ENCODE results near the gene ZNF407.

The ZNF407 gene

DNA sequence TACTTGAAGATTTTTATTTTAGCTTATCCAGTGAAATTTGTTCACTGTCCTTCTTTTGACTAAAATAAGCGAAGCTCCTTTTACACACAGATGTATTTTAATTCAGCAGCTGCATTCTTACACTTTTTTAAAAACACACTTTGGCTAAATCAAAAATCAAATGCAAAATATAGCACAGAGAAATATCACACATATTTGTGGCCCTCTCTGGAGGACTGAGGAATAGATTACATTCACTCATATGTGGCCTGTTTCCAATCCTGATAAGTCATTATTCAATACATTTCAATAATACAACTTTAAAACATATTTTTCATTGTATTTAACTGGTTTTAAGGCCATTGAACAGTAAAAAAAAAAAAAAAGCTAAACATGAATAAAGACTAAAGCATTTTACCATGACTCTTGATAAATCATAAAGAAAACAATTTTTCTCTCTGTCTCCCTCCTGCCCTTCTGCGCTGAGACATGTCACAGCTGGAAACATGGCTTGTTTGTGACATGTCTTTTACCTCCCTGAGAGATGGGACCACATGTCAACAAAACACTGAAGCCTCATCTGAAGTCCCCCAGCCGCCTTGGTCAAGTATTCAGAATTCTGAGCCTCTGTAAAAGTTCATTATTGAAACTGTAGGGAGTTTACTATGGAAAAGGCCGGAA, 221.0 kb downstream of the ZNF407 start:
- in situ Hi-C loops (cut with HindIII; ENCODE audit: low sequenced_read_pairs): no loop called here

GRCh38 chr18:74819433-74820059, 221.9 kb downstream of the ZNF407 start:
- in situ Hi-C loops (cut with HindIII; ENCODE audit: low sequenced_read_pairs): no loop called here

- in situ Hi-C loops (cut with HindIII; ENCODE audit: low sequenced_read_pairs): no loop called here
These were observed 222.6 kb downstream of the ZNF407 start for GRCh38 chr18:74820160-74820780.

GRCh38 chr18:74825460-74825859, 227.8 kb downstream of the ZNF407 start:
- in situ Hi-C loops (cut with HindIII; ENCODE audit: low sequenced_read_pairs): no loop called here

GRCh38 chr18:74826572-74826971, 228.9 kb downstream of the ZNF407 start:
- in situ Hi-C loops (cut with HindIII; ENCODE audit: low sequenced_read_pairs): no loop called here

DNA sequence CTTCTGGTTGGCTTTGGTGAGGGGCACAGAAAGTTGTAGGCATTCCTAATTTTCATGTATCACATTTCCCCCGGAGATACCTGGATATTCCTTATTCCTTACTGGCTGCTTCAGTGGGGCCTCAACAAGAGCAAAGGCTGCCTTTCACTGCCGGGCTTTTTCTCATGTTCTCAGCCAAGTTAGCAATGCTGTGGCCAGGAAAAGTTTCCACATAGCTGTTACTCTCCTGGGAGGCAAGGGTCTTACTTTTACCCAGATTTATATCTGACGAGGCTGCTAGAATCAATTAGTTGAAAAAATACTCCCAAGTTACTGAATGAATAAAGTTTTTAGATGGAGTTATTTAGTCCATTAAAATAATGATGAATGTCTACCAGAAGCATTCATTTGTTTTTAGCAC, 230.5 kb downstream of the ZNF407 start:
- in situ Hi-C loops (cut with HindIII; ENCODE audit: low sequenced_read_pairs): no loop called here

GRCh38 chr18:74831571-74832250, 234.0 kb downstream of the ZNF407 start:
- in situ Hi-C loops (cut with HindIII; ENCODE audit: low sequenced_read_pairs): no loop called here

DNA sequence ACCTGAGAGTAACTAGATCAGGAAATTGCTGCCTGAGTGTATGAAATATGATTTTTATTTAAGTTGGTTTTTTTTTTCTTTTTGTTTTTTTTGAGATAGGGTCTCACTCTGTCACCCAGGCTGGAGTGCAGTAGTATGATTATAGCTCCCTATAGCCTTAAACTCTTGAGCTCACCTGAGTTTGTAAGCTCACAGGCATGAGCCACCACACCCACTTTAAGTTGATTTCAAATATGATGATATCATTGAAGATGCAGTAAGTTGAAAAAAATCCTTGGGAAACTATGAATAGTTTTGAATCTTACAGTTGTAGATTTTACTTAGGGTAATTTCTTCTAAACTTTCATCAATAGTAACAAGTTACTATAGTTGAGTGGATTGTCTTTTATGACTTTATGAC, 234.7 kb downstream of the ZNF407 start:
- in situ Hi-C loops (cut with HindIII; ENCODE audit: low sequenced_read_pairs): no loop called here

DNA sequence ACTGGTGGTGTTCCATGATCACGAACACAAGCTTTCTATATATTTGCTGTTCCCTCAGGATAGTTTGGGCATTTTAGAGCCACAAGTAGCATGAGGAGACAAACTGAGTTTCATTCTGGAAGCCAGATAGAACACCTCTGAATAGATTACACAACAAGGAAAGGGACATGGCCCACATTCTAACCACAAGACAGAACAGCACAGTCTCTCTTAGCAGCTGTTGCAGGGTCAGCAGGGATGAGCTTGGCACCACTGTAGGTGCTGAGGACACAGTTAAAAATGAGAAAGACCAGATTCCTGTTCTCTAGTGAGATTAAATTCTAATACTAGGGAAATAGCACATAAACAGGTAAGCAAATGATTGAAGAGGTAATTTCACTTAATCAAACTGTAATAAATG, 235.3 kb downstream of the ZNF407 start:
- in situ Hi-C loops (cut with HindIII; ENCODE audit: low sequenced_read_pairs): no loop called here

DNA sequence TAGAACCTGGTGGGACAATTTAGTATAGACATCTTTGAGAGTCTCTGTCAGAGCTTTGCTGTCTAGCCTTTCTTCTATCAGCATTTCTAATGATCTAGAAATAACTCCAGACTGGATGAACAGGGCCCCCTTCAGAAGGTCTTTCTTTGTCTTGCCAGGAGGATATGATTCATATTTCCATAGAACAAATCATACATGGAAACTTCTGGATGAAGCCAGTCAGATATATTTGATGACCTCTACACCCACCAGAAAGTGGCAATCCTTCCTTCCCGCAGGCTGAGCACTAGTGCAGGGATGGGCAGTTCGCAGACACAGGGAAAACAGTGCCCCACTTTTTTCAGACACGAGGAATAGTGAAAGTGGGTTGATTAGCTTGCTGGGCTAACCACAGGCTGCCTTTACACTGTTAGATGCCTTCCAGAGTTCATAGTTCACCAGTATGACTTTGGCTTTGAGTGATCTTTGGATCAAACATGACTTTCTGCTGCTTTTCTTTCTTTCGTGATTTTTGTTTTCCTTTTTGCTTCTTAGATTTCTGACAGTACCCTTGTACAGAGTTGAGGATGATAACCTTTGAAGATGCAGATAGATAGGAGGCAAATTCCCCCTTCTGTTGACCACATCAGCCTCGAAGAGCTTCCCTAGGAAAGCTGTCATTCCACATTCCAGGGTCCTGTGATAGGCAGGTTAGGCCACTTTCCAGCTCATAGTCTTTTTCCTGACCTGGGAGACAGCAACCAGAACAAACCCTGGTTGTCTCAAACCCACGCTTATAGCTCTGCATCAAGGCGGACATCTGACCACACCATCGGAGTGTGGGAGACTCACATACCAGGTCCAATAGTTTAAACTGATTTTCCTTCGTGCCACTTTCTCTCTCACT, 237.0 kb downstream of the ZNF407 start:
- in situ Hi-C loops (cut with HindIII; ENCODE audit: low sequenced_read_pairs): loop anchor here (5.0 kb wide), 1 partner anchor 83 kb away; no protein-coding TSS in a partner anchor

- in situ Hi-C loops (cut with HindIII; ENCODE audit: low sequenced_read_pairs): loop anchor here (5.0 kb wide), 1 partner anchor 81 kb away; no protein-coding TSS in a partner anchor
These were observed 238.8 kb downstream of the ZNF407 start for GRCh38 chr18:74836296-74837139.

- in situ Hi-C loops (cut with HindIII; ENCODE audit: low sequenced_read_pairs): no loop called here
These were observed 243.0 kb downstream of the ZNF407 start for GRCh38 chr18:74840492-74841167.

DNA sequence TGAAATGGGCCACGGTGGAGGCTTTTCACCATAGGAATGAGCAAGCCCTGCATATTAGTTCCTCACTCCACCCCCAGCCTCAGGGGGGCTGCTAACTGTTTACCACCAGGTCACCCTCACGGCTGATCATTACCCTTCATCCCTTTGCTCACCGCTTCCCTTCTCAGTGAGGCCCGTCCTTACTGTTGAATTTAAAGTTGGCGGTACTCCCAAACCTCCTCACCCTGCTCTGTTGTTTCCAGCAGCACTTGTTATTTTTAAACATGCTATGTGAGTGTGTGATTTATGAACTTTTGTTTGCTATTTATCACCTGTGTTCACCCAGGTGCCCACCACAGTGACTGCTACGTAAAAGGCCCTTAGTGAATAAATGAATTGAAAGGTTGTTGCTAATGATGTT, 243.6 kb downstream of the ZNF407 start:
- in situ Hi-C loops (cut with HindIII; ENCODE audit: low sequenced_read_pairs): no loop called here

- in situ Hi-C loops (cut with HindIII; ENCODE audit: low sequenced_read_pairs): no loop called here
These were observed 251.6 kb downstream of the ZNF407 start for GRCh38 chr18:74849301-74849700.

DNA sequence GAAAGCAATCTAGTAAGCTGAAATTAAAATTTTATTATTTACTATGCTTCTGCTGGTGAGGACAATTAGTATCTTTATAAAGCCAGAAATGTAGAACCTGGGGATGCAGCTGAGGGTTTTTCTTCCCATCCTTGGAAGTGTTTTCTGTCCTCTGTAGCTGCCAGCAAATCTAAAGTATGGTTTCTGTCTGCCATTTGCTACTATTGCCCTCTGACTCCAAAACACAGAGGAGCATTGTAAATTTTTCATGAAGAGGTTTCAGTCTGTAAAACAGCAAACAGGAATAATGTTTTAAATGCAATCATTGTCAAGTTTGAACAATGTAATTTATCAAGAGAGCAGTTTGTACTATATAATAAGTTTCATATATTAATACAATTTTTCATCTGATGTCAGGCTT, 258.8 kb downstream of the ZNF407 start:
- in situ Hi-C loops (cut with HindIII; ENCODE audit: low sequenced_read_pairs): no loop called here

GRCh38 chr18:74856928-74857327, 259.3 kb downstream of the ZNF407 start:
- in situ Hi-C loops (cut with HindIII; ENCODE audit: low sequenced_read_pairs): no loop called here

GRCh38 chr18:74857901-74858300, 260.2 kb downstream of the ZNF407 start:
- in situ Hi-C loops (cut with HindIII; ENCODE audit: low sequenced_read_pairs): no loop called here

DNA sequence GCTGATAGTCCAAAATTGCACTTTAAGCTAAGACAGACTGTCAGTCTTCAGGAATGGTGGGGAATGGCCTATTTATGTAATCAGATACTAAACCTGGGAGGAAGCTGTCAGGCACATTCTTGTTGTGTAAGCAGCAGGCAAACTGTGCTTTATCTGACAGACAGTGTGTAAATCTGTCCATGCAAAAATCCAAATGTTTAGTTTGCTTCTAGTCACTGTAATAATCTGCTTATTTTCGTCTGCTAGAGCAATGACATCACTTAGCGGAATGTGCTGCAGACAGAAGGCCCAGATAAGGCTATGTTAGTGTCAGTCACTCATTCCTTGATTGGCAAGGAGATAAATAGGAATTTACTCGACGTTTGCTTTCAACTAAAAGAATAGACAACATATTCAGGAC, 263.5 kb downstream of the ZNF407 start:
- in situ Hi-C loops (cut with HindIII; ENCODE audit: low sequenced_read_pairs): no loop called here

DNA sequence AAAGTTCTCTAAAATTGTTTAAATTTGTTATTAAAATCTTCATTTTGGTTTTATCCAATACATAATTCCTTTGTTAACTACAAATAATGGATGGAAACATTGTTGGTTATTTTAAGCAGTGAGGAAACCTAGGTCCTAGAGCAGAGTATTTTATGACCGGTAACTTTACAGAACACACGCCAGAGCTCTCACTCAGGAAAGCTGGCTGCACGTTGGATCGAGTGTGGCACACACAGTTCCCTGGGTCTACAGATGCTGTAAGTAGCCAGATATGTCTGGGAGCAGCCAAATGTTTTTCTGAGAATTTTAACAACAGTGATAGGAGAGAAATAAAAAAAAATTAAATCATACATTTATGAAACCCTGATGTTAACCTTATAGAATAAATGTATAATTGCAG, 264.4 kb downstream of the ZNF407 start:
- in situ Hi-C loops (cut with HindIII; ENCODE audit: low sequenced_read_pairs): no loop called here
